GM23338 (cell line): ENCODE measurements around the gene LRIT2. TPM values are rescaled to one million over a fixed set of nuclear protein-coding genes. Genes with fewer than 3 reads are reported as not detected.

ENCODE experiments used
- ATAC-seq: fragments of 200-7000 bp; cut with Tn5 transposase; 3 replicates; pipeline ENCODE4 v1.9.1; 2020
- DNase-seq: peaks from one replicate; pipeline ENCODE4 v3.0.0-alpha.2; 2015; ENCODE audit warnings: low spot score
- H2AFZ ChIP-seq: fragments of 200-600 bp; sonication (generic); 2 replicates; pipeline ENCODE4 v1.8.0; 2016; ENCODE audit warnings: antibody characterized with exemption, mild to moderate bottlenecking, moderate library complexity
- H3F3A ChIP-seq: fragments of 200-600 bp; sonication (generic); replicated peaks from 2 replicates; pipeline ENCODE4 v1.8.0; 2017; ENCODE audit warnings: antibody characterized with exemption, mixed run types, low read depth
- H3K27ac ChIP-seq: fragments of 200-600 bp; sonication (generic); 2 replicates; pipeline ENCODE4 v1.6.1; 2016; ENCODE audit warnings: low read depth
- H3K27me3 ChIP-seq: fragments of 200-600 bp; sonication (generic); 2 replicates; pipeline ENCODE4 v1.8.0; 2016; ENCODE audit warnings: mild to moderate bottlenecking, mixed run types, moderate library complexity; ENCODE audit not compliant: insufficient read depth
- H3K36me3 ChIP-seq: fragments of 200-600 bp; sonication (generic); 2 replicates; pipeline ENCODE4 v1.8.0; 2016; ENCODE audit warnings: mild to moderate bottlenecking; ENCODE audit not compliant: insufficient read depth
- H3K4me1 ChIP-seq: fragments of 200-600 bp; sonication (generic); 2 replicates; pipeline ENCODE4 v1.8.0; 2016; ENCODE audit warnings: mild to moderate bottlenecking, moderate library complexity; ENCODE audit not compliant: insufficient read depth
- H3K4me2 ChIP-seq: fragments of 200-600 bp; sonication (generic); 2 replicates; pipeline ENCODE4 v1.7.1; 2017; ENCODE audit warnings: mixed run types
- H3K4me3 ChIP-seq: fragments of 200-600 bp; sonication (generic); 2 replicates; pipeline ENCODE4 v1.6.1; 2016; ENCODE audit warnings: mixed run types
- H3K79me2 ChIP-seq: fragments of 200-600 bp; sonication (generic); replicated peaks from 2 replicates; pipeline ENCODE4 v1.8.0; 2017; ENCODE audit warnings: mild to moderate bottlenecking; ENCODE audit not compliant: insufficient read depth
- H3K9me2 ChIP-seq: fragments of 200-600 bp; sonication (generic); 2 replicates; pipeline ENCODE4 v1.8.0; 2017; ENCODE audit not compliant: insufficient read depth
- H4K20me1 ChIP-seq: fragments of 200-600 bp; sonication (generic); replicated peaks from 2 replicates; pipeline ENCODE4 v1.8.0; 2017; ENCODE audit warnings: mild to moderate bottlenecking; ENCODE audit not compliant: insufficient read depth
- H3K27ac Mint-ChIP-seq: 2 replicates; pipeline ENCODE4 v1.8.0; 2020; ENCODE audit warnings: inconsistent platforms, mild to moderate bottlenecking, moderate library complexity, mixed read lengths
- H3K27me3 Mint-ChIP-seq: 3 replicates; pipeline ENCODE4 v1.8.0; 2022; ENCODE audit warnings: low read depth, mild to moderate bottlenecking, moderate library complexity, mixed read lengths, inconsistent platforms; ENCODE audit not compliant: insufficient read depth, poor library complexity
- H3K36me3 Mint-ChIP-seq: 3 replicates; pipeline ENCODE4 v1.8.0; 2021; ENCODE audit warnings: low read depth, mild to moderate bottlenecking, inconsistent platforms, moderate library complexity, mixed read lengths
- H3K4me1 Mint-ChIP-seq: 3 replicates; pipeline ENCODE4 v1.8.0; 2020; ENCODE audit warnings: mild to moderate bottlenecking, inconsistent platforms, mixed read lengths
- H3K4me3 Mint-ChIP-seq: 3 replicates; pipeline ENCODE4 v1.8.0; 2021; ENCODE audit warnings: moderate library complexity, mild to moderate bottlenecking, inconsistent platforms, mixed read lengths
- H3K9me3 Mint-ChIP-seq: 3 replicates; pipeline ENCODE4 v1.8.0; 2020; ENCODE audit warnings: moderate library complexity, mild to moderate bottlenecking, inconsistent platforms, mixed read lengths
- CREB1 ChIP-seq: fragments of 250-450 bp; sonication (Bioruptor Pico); IDR thresholded peaks from 2 replicates; pipeline ENCODE4 v1.5.0; 2020; ENCODE audit warnings: low read depth, mild to moderate bottlenecking, moderate library complexity
- ETS1 ChIP-seq: IDR thresholded peaks from 2 replicates; pipeline ENCODE4 v1.6.1; 2016; ENCODE audit warnings: antibody characterized with exemption
- EZH2 ChIP-seq: fragments of 200-600 bp; sonication (generic); IDR thresholded peaks from one replicate; pipeline ENCODE4 v1.8.0; 2017; ENCODE audit warnings: antibody characterized with exemption, mild to moderate bottlenecking, low read depth; ENCODE audit not compliant: unreplicated experiment
- NANOG ChIP-seq: IDR thresholded peaks from 2 replicates; pipeline ENCODE4 v1.6.1; 2016; ENCODE audit warnings: antibody characterized with exemption, borderline replicate concordance
- POLR2AphosphoS5 ChIP-seq: IDR thresholded peaks from 2 replicates; pipeline ENCODE4 v1.6.1; 2016; ENCODE audit warnings: antibody characterized with exemption, low read depth
- REST ChIP-seq: IDR thresholded peaks from one replicate; pipeline ENCODE4 v1.6.1; 2018; ENCODE audit warnings: antibody characterized with exemption; ENCODE audit not compliant: unreplicated experiment
- STAT1 ChIP-seq: IDR thresholded peaks from one replicate; pipeline ENCODE4 v1.6.1; 2016; ENCODE audit warnings: antibody characterized with exemption; ENCODE audit not compliant: unreplicated experiment
- ZNF114 ChIP-seq: fragments of 250-450 bp; sonication (Bioruptor Pico); IDR thresholded peaks from 2 replicates; pipeline ENCODE4 v1.5.0; 2020; ENCODE audit warnings: mild to moderate bottlenecking, moderate library complexity
- ZNF331 ChIP-seq: fragments of 250-450 bp; sonication (Bioruptor Pico); IDR thresholded peaks from 2 replicates; pipeline ENCODE4 v1.5.0; 2020; ENCODE audit warnings: low read depth, mild to moderate bottlenecking, moderate library complexity
- ZNF462 ChIP-seq: fragments of 250-450 bp; sonication (Bioruptor Pico); IDR thresholded peaks from 2 replicates; pipeline ENCODE4 v1.5.0; 2020; ENCODE audit warnings: mild to moderate bottlenecking, moderate library complexity
- polyA plus RNA-seq: library from polyadenylated mRNA; unstranded; fragments of >200 nt; fragmentation: Nextera tagmentation; extraction: Ambion mirVana; gene quantifications from 2 replicates; pipeline ENCODE4 v1.2.1, GENCODE V29; 2016
- total RNA-seq: library from RNA; depleted of rRNA; stranded (reverse); fragments of >200 nt; shearing (Covaris generic); gene quantifications from 2 replicates; pipeline ENCODE4 v1.2.3, GENCODE V29; 2014

Gene LRIT2
- total and polyA plus RNA-seq, 2 experiments from 2014 or later: not detected

DNA sequence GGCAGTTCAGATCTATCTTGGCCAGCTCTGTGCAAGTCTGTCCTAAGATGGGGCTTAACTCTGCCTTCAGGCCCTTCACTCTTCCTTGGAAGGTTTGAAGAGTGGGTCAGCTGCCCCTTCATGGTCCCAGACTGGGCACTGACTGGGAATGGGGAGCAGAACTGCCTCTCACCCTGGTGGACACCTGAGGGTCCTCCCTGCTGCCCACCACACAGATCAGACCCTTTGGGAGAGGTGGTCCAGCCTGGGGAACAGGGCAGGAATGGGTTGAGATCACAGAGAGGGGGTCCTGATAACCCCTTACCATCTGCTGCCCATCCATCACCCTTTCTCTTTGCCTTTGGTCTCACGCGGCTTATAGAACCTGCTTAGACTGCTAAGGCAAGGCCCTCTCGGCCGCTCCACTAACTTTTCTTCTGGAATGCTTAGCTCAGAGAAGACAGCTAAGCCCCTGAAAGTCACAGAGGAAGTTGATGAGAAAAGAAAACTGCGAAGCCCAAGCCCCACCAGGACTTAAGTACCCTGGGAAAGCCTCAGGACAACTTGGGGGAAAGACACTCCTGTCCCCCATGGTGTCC is 31.4 kb downstream of the LRIT2 start:
- H3K9me2 ChIP-seq: no peaks in the 10 kb centered on the region
- Mint-ChIP-seq H3K27me3 (peaks cover 40% of the 10 kb centered on the region), H3K9me3 (no peaks in the 10 kb centered on the region), H3K27ac (no peak overlapping the region), H3K4me1 (peaks cover 5% of the 10 kb centered on the region), H3K4me3 (peak overlapping the region; percentile 72), H3K36me3 (no peaks in the 10 kb centered on the region)
- no peaks in the 10 kb centered on the region for H3K36me3 ChIP-seq
- no peak for DNase-seq
- H3F3A ChIP-seq: no peaks in the 10 kb centered on the region
- peak overlapping the region; percentile 98 for H2AFZ ChIP-seq
- no peaks in the 10 kb centered on the region for H3K79me2 ChIP-seq
- no peaks in the 10 kb centered on the region for H4K20me1 ChIP-seq
- H3K27ac ChIP-seq: no peak overlapping the region
- peak overlapping the region; percentile 94 for H3K4me2 ChIP-seq
- TF ChIP-seq ZNF462 (CRISPR knock-in tag): no peak
- TF ChIP-seq REST: no peak
- no peak for TF ChIP-seq POLR2AphosphoS5
- no peak for TF ChIP-seq STAT1
- no peak for TF ChIP-seq ZNF114 (CRISPR knock-in tag)
- no peak for TF ChIP-seq CREB1 (CRISPR knock-in tag)
- no peak for TF ChIP-seq EZH2
- no peak for TF ChIP-seq ETS1
- no peak for TF ChIP-seq NANOG
- TF ChIP-seq ZNF331: no peak
- ATAC-seq: no peak; the same call in 2 of the 3 replicates
- peaks cover 3% of the 10 kb centered on the region; the same call in 1 of the 2 replicates for H3K4me1 ChIP-seq
- H3K4me3 ChIP-seq: peak overlapping the region; percentile 78
- H3K27me3 ChIP-seq: peaks cover 40% of the 10 kb centered on the region
